HG02938 (cell line): ENCODE results near the gene CNKSR1.

ENCODE experiments used
- ATAC-seq: cut with Tn5 transposase; IDR thresholded peaks from one replicate; pipeline ENCODE4 v1.9.1; 2021; ENCODE audit warnings: mild to moderate bottlenecking, moderate library complexity; ENCODE audit not compliant: unreplicated experiment

Gene CNKSR1

GRCh38 chr1:26184086-26184485 lies 6.8 kb downstream of the CNKSR1 start:
- no peak for ATAC-seq

GRCh38 chr1:26184883-26185282 lies 7.6 kb downstream of the CNKSR1 start:
- ATAC-seq, result no peak

DNA sequence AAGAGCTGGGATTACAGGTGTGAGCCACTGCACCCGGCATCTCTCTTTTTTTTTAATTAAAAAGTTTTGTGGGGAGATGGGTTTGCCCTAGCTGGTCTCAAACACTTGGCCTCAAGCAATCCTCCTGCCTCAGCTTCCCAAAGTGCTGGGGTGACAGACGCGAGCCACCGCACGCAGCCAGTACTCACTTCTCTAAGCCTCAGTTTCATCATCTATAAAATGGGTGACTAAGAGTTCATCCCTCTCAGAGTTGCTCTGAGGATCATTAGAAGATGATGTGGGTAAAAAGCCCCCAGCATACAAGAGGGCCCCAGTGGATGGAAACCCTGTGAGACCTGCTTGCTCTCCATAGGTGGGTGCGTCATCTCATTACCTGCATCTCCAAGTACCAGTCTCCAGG lies 10.6 kb downstream of the CNKSR1 start:
- ATAC-seq, result no peak

GRCh38 chr1:26188477-26188876 lies 11.2 kb downstream of the CNKSR1 start:
- ATAC-seq, result no peak

GRCh38 chr1:26189331-26189730 lies 12.0 kb downstream of the CNKSR1 start:
- no peak for ATAC-seq

DNA sequence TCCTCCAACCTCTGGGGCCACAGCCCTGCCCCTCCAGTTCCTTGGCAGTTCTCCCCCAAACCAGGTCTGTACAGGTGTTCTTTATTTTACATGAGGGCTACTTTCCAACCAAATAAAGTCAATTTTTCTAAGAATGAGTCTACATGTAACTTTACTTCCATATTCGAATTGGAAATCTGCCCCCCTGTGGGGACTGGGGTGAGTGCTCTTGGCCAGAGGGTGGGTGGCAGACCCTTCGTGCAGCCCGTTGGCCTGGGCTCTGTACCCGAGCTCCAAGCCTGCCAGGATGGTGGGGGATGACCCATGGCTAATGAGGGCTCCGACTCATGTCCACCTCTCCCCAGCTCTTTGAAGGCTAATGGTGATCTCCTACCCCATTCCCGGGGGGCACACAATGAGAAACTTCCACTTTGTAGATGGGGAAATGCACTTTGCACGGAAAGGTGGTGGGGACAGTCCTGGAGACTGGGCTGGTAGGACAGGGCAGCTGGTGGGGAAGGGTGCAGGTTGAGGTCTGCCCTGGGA lies 12.5 kb downstream of the CNKSR1 start:
- ATAC-seq, result no peak

GRCh38 chr1:26190373-26190987 lies 13.2 kb downstream of the CNKSR1 start, which contains the start of gene CATSPER4:
CATSPER4 (plus strand) TSS chr1:26190602; CDS start chr1:26190628, 26 bp downstream.
- no peak for ATAC-seq

DNA sequence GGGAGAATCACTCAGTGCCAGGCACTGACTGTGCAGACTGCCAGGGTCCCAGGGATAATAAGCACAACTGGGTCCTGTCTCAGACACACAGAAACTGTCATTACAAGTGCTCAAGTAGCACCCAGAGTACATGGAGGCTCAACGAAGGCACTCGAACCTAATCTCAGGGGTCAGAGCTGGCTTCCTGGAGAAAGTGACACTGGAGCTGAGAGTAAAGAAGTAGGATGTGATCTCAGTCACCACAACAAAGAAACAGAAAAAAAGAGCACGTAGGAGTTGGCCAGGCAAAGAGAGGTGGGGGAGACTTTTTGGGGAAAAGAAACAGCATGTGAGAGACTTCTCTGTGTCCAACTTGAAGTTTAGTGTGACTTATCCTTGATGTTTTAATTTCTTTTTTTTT lies 14.4 kb downstream of the CNKSR1 start:
- no peak for ATAC-seq

- ATAC-seq, result no peak
Observed at GRCh38 chr1:26195805-26196204, 18.5 kb downstream of the CNKSR1 start.

GRCh38 chr1:26197301-26197700 lies 20.0 kb downstream of the CNKSR1 start:
- no peak for ATAC-seq

- ATAC-seq, result no peak
Observed at GRCh38 chr1:26197813-26198212, 20.5 kb downstream of the CNKSR1 start.

- no peak for ATAC-seq
Observed at GRCh38 chr1:26200413-26200812, 23.1 kb downstream of the CNKSR1 start.

DNA sequence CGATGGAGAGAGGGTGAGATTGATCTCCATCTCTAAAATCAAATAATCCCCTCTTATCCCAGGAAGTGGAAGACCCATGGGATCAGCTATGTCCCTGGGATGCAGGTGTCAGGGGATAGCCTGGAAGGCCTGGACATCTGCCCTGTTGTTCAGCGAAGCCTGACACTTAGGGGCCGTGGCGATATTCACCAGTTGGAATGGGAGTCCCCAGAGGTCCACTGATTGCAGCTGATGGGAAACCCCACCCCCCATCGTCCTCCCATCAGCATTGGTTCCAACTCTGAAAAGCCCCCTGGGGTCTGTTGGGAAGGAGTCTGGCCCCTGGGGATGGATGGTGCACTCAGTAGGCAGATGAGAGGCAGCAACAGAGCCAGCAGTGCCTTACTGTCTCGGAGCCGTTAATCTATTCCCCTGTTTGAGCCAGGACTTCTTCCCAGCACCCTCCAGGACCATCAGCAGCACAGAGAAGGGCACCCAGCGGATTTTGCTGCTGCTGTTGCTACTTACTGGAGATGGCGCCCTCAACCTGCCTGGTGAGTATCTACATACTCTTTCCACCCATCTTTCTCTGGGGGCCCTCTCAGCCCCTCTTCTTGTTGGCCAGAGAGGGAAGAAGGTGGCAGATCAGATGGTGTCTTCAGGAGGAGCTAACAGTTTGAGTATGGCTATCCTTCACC lies 26.5 kb downstream of the CNKSR1 start:
- no peak for ATAC-seq

DNA sequence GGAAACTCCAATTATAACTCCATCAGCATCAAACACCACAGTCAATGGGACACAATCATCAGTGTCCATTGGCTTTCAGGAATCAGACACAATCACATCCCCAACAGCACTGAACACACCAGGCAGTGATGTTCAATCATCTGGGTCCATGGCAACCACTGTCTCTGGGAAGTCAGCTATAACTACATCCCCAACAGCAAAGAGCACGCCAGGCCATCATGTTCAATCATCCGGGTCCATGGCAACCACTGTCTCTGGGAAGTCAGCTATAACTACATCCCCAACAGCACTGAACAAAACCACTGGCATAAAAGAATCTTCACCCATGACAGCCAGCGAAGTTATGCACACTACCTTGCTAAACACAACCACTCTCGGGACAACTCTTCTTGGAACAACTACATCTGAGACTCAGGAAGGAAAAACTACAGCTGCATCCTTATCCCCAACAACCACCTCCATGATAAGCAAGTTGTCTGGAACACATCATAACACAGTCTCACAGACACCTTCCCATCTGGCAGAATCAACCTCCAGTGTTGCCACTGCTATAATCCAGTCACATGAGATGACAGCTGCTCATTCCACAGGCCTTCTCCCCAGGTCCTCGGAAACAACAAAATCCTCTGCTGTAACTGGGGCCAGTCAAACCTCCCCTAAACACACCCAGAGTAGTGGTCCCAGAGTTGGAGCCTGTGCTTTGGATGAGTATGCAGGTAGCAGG lies 33.0 kb downstream of the CNKSR1 start:
- no peak for ATAC-seq

GRCh38 chr1:26212726-26213125 lies 35.4 kb downstream of the CNKSR1 start:
- no peak for ATAC-seq

DNA sequence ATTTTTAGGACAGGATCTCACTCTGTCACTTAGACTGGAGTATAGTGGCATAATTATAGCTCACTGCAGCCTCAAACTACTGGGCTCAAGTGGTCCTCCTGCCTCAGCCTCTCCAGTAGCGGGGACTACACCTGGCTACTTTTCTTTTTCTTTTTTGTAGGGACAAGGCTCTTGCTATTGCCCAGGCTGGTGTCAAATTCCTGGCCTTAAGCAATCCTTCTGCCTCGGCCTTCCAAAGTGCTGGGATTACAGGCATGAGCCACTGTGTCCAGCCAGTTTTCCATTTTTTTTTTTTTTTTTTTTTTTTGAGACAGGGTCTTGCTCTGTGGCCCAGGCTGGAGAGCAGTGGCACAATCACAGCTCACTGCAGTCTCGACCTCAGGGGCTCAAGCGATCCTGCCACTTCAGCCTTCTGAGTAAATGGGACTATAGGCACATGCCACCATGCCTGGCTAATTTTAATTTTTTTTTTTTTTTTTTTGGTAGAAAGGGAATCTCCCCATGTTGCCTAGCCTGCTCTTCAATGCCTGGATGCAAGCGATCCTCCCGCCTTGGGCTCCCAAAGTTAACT lies 36.1 kb downstream of the CNKSR1 start:
- ATAC-seq, result no peak

DNA sequence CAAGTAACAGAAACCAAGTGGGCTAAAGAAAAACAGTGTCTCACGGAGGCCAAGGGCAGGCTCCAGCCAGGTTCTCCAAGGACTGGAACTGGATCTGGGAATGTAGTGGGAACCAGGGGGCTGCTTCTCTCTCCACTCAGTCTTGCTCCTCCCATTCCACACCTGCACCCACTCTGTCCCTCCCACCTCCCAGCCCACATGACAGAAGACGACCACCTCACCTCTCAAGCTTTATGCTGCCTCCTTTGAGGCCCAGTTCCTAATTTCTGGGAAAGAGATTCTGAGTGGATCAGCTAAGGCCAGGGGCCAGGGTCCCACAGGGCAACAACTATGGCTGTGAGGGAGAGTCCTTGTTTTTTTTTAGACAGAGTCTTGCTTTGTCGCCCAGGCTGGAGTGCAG lies 38.0 kb downstream of the CNKSR1 start:
- ATAC-seq, result no peak

DNA sequence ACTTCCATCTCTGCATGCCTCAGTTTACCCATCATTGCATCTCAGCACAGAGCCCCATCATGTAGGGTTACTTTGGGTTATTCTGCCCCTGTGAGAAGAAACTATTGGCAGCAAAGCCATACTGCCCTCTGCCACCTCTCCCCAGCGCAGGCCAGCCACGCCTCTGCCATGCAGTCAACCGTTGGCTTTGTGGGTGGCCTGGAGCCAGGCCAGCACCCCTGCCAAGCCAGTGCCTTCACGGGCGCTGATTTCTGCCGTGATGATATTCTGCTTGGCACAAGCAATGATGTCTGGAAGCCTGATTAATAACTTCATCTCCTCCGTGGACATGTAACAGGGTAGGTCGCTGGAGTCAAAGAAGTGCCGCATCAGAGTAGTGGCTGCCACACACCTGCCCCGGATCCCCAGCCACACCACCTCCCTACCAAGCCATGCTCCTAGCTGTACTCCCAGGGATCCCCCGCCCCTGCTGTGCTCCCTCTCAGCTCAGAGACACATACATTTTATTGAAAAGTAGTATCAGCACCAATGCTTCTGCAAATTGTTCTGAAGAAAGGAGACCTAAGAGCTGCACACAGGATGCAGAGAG lies 41.7 kb downstream of the CNKSR1 start:
- ATAC-seq, result no peak

DNA sequence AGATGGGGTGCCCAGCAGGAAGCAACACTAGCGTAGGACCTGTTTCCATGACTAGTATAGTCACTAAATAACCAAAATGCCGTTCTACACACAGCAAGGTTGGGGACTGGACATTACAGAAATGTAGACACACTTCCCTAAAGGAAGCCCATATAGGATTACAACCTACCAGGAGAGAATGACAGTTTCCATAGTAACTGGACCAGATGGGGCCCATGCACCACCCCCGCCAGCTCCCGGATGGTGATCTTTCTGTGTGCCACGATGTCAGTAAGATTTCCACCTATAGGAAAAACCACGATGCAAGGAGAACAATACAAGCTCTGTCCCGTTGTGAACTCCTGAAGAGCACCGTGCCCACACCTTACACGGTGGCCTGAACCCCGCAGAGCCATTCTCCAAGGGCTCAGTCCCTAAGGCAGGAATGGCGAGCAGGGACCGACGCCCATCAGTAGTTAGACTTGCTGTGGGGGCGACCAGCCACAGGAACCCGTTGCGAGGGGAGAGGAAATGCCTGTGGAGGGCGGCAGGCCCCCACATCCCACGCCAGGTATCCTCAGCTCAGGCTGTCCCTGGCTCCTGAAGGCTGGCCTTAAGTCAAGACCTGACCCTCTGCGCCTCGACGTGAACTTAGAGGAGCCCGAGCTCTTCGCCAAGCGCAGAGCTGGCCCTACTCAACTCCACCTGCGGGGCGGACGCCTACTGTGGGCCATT lies 43.1 kb downstream of the CNKSR1 start:
- ATAC-seq, result no peak

GRCh38 chr1:26221094-26221493 lies 43.8 kb downstream of the CNKSR1 start:
- ATAC-seq, result no peak

- no peak for ATAC-seq
Observed at GRCh38 chr1:26224606-26225005, 47.3 kb downstream of the CNKSR1 start.
